BJ (cell line): Measurements from ENCODE around the gene ADGRD2. TPM values are rescaled to one million over a fixed set of nuclear protein-coding genes. Genes with fewer than 3 reads are reported as not detected.

Experiments
- CTCF ChIA-PET: fragments of 350-600 bp; formaldehyde crosslinking; extraction: SDS; loops from one replicate; lab custom pipeline; 2021; ENCODE audit warnings: antibody characterized with exemption, inconsistent platforms; lab: Yijun Ruan, JAX
- POLR2A ChIA-PET: fragments of 300-600 bp; sonication (Branson Sonifier 250); formaldehyde crosslinking; extraction: SDS; loops from one replicate; lab custom pipeline; 2021; ENCODE audit warnings: antibody characterized with exemption; lab: Charles Lee
- DNase-seq: peaks from one replicate; pipeline ENCODE4 v3.0.0-alpha.2; 2011; ENCODE audit warnings: low read depth
- H3K27me3 ChIP-seq: 2 replicates; pipeline ENCODE4 v1.6.0; 2011; ENCODE audit warnings: low read length; ENCODE audit not compliant: control insufficient read depth, insufficient read depth
- H3K36me3 ChIP-seq: 2 replicates; pipeline ENCODE4 v1.5.1; 2011; ENCODE audit warnings: low read length; ENCODE audit not compliant: control insufficient read depth, insufficient read depth
- H3K4me3 ChIP-seq: 2 replicates; pipeline ENCODE4 v1.5.1; 2011; ENCODE audit warnings: low read depth, mild to moderate bottlenecking, control low read depth, low read length
- CTCF ChIP-seq: IDR thresholded peaks from 2 replicates; pipeline ENCODE4 v1.5.1; 2011; ENCODE audit warnings: low read depth, mild to moderate bottlenecking, control low read depth, inconsistent platforms, low read length, moderate library complexity; ENCODE audit not compliant: insufficient read depth
- polyA plus RNA-seq: library from polyadenylated mRNA; depleted of rRNA; stranded (reverse); fragments of >200 nt; gene quantifications from 2 replicates; pipeline ENCODE4 v1.2.3, GENCODE V29; 2011

The ADGRD2 gene
- polyA plus RNA-seq, 1 experiment: not detected

- POLR2A ChIA-PET: no interaction called here
- no peak for TF ChIP-seq CTCF
- no peak for DNase-seq
- Histone ChIP-seq H3K27me3 (peaks cover 8% of the 10 kb centered on the region), H3K36me3 (no peaks in the 10 kb centered on the region), H3K4me3 (no peak overlapping the region)
- CTCF ChIA-PET: interaction anchor here (1.7 kb wide), 1 partner anchor 8 kb away, joined by 4 read pairs; no protein-coding TSS in a partner anchor
Measured at GRCh38 chr9:124470726-124471125, 20.5 kb downstream of the ADGRD2 start.

GRCh38 chr9:124471761-124472160 is 21.5 kb downstream of the ADGRD2 start:
- no peak for DNase-seq
- CTCF ChIA-PET: interaction anchor here (1.7 kb wide), 1 partner anchor 9 kb away, joined by 4 read pairs; no protein-coding TSS in a partner anchor
- no peak for TF ChIP-seq CTCF
- H3K36me3 ChIP-seq: no peaks in the 10 kb centered on the region
- H3K4me3 ChIP-seq: no peak overlapping the region
- peaks cover 8% of the 10 kb centered on the region for H3K27me3 ChIP-seq
- POLR2A ChIA-PET: no interaction called here

- no peak for TF ChIP-seq CTCF
- Histone ChIP-seq H3K36me3 (no peaks in the 10 kb centered on the region), H3K27me3 (peaks cover 11% of the 10 kb centered on the region), H3K4me3 (no peak overlapping the region)
- ChIA-PET CTCF (no interaction called here), POLR2A (no interaction called here)
- DNase-seq: no peak
Measured at GRCh38 chr9:124472770-124473169, 22.5 kb downstream of the ADGRD2 start.

- CTCF ChIA-PET: no interaction called here
- no peaks in the 10 kb centered on the region for H3K36me3 ChIP-seq
- no peak overlapping the region for H3K4me3 ChIP-seq
- TF ChIP-seq CTCF: no peak
- POLR2A ChIA-PET: no interaction called here
- H3K27me3 ChIP-seq: peaks cover 15% of the 10 kb centered on the region
- no peak for DNase-seq
Measured at GRCh38 chr9:124473310-124473709, 23.1 kb downstream of the ADGRD2 start.

GRCh38 chr9:124474151-124474550 is 23.9 kb downstream of the ADGRD2 start:
- H3K36me3 ChIP-seq: no peaks in the 10 kb centered on the region
- no peak for TF ChIP-seq CTCF
- H3K27me3 ChIP-seq: peaks cover 18% of the 10 kb centered on the region
- ChIA-PET CTCF (no interaction called here), POLR2A (no interaction called here)
- no peak overlapping the region for H3K4me3 ChIP-seq
- DNase-seq: no peak
